Measurements from ENCODE around the gene TNFRSF9.

Gene TNFRSF9

GRCh38 chr1:7868070-7868780, 72.4 kb downstream of the TNFRSF9 start:
- no peak for DNase-seq

GRCh38 chr1:7865978-7866377, 74.7 kb downstream of the TNFRSF9 start:
- DNase-seq: no peak

All from activated CD4-positive, alpha-beta T cell treated with anti-CD3 and anti-CD28 coated beads, Interleukin-2, amount 50 U/mL, for 4 hours (primary cell).